Testis (tissue), 3 donors: ENCODE measurements around the gene FAM131C. TPM values are rescaled to one million over a fixed set of nuclear protein-coding genes. Genes with fewer than 3 reads are reported as not detected.

ENCODE experiments used
- DNase-seq: peaks from one replicate; pipeline ENCODE4 v3.0.0-alpha.2; 2019
- H3K27ac ChIP-seq, 2 donors: fragments of 200-600 bp; sonication (generic); one replicate each; pipeline ENCODE4 v1.5.1; 2019
- H3K27me3 ChIP-seq: fragments of 200-600 bp; sonication (generic); one replicate; pipeline ENCODE4 v1.5.1; 2019
- H3K36me3 ChIP-seq: fragments of 200-600 bp; sonication (generic); one replicate; pipeline ENCODE4 v1.5.1; 2017; ENCODE audit warnings: low read depth; ENCODE audit errors: missing control alignments
- H3K4me1 ChIP-seq: fragments of 200-600 bp; sonication (generic); one replicate; pipeline ENCODE4 v1.5.1; 2019
- H3K4me3 ChIP-seq, 2 donors: fragments of 200-600 bp; sonication (generic); one replicate each; pipeline ENCODE4 v1.5.1; 2017 to 2019
- H3K9me3 ChIP-seq: fragments of 200-600 bp; sonication (generic); one replicate; pipeline ENCODE4 v1.5.1; 2017
- POLR2A ChIP-seq: fragments of 450-650 bp; IDR thresholded peaks from one replicate; pipeline ENCODE4 v1.6.1; 2017; ENCODE audit warnings: antibody characterized with exemption, mild to moderate bottlenecking, moderate library complexity
- WGBS, 2 donors: methylation state at CpG; one replicate each; pipeline ENCODE4 v1.1.5; 2018; 5-methylcytosine and 5-hydroxymethylcytosine counted together
- intact Hi-C: fragments of 100-400 bp; cut with DNase I; formaldehyde crosslinking; loops from one replicate; pipeline ENCODE4 v1.15.1; 2023; ENCODE audit warnings: low total_unique reads
- polyA plus RNA-seq: library from polyadenylated mRNA; stranded (reverse); fragments of 350-450 nt; fragmentation: Illumina TruSeq; extraction: RNeasy Lipid Tissue Mini Kit (QIAGEN cat#74804); gene quantifications from one replicate; pipeline ENCODE4 v1.2.3, GENCODE V29; 2014; ENCODE audit warnings: low read depth, low replicate concordance; ENCODE audit not compliant: insufficient read depth
- total RNA-seq, 2 donors: library from RNA; depleted of rRNA; stranded (reverse); fragments of >200 nt; gene quantifications; one replicate each; pipeline ENCODE4 v1.2.3, GENCODE V29; 2016
- TF ChIP-seq, protein P1 (sequence below), 3 experiments: fragments of 450-650 bp in 2 of 3; fragments of 200-600 bp in 1 of 3; sonication (generic) in 1 of 3; IDR thresholded peaks; one replicate each; pipeline ENCODE4 v1.5.1; 2016 to 2019; ENCODE audit warnings: antibody characterized with exemption in 3 of 3, mild to moderate bottlenecking in 2 of 3, moderate library complexity in 1 of 3

Gene FAM131C
- total and polyA plus RNA-seq, 3 donors from 2014 or later: 0.42 to 1.2 (median 0.87) TPM

GRCh38 chr1:16070640-16071355 is 2.7 kb downstream of the FAM131C start:
- DNase-seq: no peak
- Histone ChIP-seq H3K27ac (no peak overlapping the region), H3K36me3 (no peaks in the 10 kb centered on the region), H3K27me3 (no peaks in the 10 kb centered on the region), H3K9me3 (no peaks in the 10 kb centered on the region), H3K4me1 (peaks cover 16% of the 10 kb centered on the region), H3K4me3 (no peak overlapping the region)
- WGBS, 2 donors: 87 to 91% methylated on average over 8 to 9 of the region's 9 CpGs
- intact Hi-C loops: no loop called here
- TF ChIP-seq, protein P1, sequence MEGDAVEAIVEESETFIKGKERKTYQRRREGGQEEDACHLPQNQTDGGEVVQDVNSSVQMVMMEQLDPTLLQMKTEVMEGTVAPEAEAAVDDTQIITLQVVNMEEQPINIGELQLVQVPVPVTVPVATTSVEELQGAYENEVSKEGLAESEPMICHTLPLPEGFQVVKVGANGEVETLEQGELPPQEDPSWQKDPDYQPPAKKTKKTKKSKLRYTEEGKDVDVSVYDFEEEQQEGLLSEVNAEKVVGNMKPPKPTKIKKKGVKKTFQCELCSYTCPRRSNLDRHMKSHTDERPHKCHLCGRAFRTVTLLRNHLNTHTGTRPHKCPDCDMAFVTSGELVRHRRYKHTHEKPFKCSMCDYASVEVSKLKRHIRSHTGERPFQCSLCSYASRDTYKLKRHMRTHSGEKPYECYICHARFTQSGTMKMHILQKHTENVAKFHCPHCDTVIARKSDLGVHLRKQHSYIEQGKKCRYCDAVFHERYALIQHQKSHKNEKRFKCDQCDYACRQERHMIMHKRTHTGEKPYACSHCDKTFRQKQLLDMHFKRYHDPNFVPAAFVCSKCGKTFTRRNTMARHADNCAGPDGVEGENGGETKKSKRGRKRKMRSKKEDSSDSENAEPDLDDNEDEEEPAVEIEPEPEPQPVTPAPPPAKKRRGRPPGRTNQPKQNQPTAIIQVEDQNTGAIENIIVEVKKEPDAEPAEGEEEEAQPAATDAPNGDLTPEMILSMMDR (IDR thresholded peaks at IDR 0.05): no peak
- no peak for TF ChIP-seq POLR2A

DNA sequence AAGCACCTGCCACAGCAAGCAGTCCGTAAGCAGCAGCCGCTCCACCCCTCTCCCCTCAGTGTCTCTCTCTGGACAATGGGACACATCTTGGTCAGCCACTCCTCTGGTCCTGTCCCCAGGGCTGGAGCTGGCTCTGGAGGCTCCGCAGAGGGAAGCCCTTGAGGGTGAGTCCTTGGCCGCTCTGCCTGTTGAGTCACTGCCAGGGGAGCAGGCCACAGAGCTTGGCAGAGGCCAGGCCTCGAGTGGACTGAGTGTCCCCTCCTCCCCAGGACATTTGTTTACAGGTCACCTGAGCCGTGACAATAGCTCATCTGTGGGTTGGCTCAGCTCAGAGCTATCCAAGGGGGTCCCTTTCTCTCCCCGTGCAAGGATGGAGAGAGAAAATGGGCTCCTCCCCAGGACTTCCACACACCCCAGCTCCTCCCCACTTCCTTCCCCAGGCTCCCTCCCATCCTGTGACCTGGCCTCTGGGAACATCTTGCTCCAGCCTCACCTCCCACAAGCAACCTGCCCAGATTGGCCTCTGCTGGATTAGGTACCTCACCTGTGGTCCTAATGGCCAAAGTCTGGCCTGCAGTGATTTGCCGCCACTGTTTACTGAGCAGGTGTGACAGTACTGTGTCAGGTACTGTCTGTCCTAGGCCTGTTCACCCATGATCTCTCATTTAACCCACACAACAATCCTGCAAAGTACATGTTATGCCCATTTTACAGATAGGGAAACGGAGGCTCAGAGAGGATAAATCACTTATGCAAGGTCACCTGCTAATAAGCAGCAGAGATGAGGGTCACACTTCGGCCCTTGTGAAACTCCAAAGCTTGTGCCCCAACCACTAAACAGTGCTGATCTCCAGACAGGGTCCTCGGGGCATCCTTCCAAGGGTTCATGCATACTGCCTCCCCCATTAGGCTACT is 4.8 kb downstream of the FAM131C start:
- WGBS, 2 donors: 61 to 70% methylated on average over 6 to 11 of the region's 11 CpGs
- DNase-seq: peak; percentile 59
- Histone ChIP-seq H3K4me3 (no peak overlapping the region), H3K9me3 (no peaks in the 10 kb centered on the region), H3K27ac (no peak overlapping the region), H3K36me3 (no peaks in the 10 kb centered on the region), H3K27me3 (no peaks in the 10 kb centered on the region), H3K4me1 (peaks cover 9% of the 10 kb centered on the region)
- intact Hi-C loops: no loop called here
- TF ChIP-seq, protein P1 (IDR thresholded peaks at IDR 0.05): no peak
- TF ChIP-seq POLR2A: no peak

- WGBS, 2 donors: 77 to 85% methylated on average over 7 to 13 of the region's 13 CpGs
- Histone ChIP-seq H3K36me3 (no peaks in the 10 kb centered on the region), H3K27me3 (no peaks in the 10 kb centered on the region), H3K27ac (no peak overlapping the region), H3K4me1 (peaks cover 9% of the 10 kb centered on the region), H3K9me3 (no peaks in the 10 kb centered on the region), H3K4me3 (no peak overlapping the region)
- no peak for TF ChIP-seq POLR2A
- TF ChIP-seq, protein P1 (IDR thresholded peaks at IDR 0.05): no peak
- DNase-seq: no peak
- intact Hi-C loops: no loop called here
Measured at GRCh38 chr1:16067933-16068332, 5.5 kb downstream of the FAM131C start.

DNA sequence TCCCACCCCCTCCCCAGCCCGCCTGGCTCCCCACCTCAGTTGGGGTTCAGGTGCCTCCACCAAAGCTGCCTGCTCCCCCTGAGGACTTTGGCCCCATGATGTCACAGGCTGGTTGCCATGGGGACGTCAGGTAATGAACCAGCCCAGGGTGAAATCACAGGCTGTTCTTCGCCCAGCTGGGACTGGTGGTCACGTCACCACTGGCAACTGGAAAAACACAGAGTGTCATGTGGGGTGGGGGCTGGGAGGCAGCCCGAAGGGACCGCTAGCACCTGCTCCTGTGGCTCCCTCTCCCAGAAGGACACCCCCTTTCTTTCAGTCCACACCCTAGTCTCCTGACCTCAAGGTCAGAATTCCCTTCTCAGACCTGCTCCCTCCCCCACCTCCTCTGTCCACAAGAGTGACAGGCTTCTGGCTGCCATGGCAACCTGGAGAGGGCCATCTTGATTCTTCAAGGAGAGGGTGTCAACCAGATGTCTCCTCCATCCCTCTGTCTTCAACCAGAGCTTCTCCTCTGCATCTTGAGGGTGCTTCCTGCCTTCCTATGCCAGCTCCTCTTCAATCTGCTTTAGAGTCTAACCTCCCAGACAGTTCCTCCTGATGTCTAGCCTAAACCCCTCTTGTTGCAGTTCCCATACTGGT is 6.2 kb downstream of the FAM131C start:
- peaks cover 9% of the 10 kb centered on the region for H3K4me1 ChIP-seq
- H3K36me3 ChIP-seq: no peaks in the 10 kb centered on the region
- H3K9me3 ChIP-seq: no peaks in the 10 kb centered on the region
- DNase-seq: no peak
- H3K27ac ChIP-seq: no peak overlapping the region
- WGBS, 2 donors: 68 to 74% methylated on average over 3 to 6 of the region's 6 CpGs
- TF ChIP-seq, protein P1 (IDR thresholded peaks at IDR 0.05): no peak
- no peak for TF ChIP-seq POLR2A
- no peaks in the 10 kb centered on the region for H3K27me3 ChIP-seq
- no peak overlapping the region for H3K4me3 ChIP-seq
- intact Hi-C loops: no loop called here
